Suppressor macrophage (primary cell): ENCODE measurements around the gene FER1L5.
"Not testable (repeated sequence)": the region's sequence is repeated elsewhere in the genome, so short reads cannot be mapped to it uniquely, and the experiment has no call there.

Experiments
- DNase-seq, 4 experiments: peaks; one replicate each; pipeline ENCODE4 v3.0.0-alpha.2; 2020 to 2022

FER1L5 gene

DNA sequence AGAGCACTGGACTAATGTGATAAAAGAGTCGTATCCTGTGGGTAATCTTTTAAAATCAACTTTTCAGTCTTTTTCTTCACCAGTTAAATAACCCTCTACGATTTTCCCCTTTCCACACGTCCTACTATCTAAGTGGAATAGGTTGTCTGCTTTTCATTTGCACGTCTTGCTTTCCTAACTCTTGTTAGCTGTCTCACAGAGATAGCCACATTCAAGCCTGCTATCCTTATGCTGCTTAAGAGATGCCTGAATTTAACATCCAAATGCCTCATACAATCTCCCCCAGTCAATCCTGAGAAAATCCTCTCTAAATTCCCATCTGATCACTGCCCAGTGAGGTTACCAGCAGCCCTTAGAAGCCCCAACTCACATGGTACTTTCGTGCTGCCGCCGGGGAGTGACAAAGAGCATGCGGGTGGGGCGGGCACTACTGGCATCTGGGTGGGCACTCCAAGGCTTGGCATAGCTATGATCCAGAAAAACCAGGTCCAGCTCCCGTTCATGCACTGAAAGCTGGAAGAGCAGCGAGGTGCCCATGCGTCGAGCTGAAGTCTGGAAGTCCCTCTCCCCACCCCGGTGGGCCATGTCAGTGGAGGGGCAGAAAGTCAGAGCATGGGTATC, 5.9 kb upstream of the FER1L5 start:
- DNase-seq = no peak

DNA sequence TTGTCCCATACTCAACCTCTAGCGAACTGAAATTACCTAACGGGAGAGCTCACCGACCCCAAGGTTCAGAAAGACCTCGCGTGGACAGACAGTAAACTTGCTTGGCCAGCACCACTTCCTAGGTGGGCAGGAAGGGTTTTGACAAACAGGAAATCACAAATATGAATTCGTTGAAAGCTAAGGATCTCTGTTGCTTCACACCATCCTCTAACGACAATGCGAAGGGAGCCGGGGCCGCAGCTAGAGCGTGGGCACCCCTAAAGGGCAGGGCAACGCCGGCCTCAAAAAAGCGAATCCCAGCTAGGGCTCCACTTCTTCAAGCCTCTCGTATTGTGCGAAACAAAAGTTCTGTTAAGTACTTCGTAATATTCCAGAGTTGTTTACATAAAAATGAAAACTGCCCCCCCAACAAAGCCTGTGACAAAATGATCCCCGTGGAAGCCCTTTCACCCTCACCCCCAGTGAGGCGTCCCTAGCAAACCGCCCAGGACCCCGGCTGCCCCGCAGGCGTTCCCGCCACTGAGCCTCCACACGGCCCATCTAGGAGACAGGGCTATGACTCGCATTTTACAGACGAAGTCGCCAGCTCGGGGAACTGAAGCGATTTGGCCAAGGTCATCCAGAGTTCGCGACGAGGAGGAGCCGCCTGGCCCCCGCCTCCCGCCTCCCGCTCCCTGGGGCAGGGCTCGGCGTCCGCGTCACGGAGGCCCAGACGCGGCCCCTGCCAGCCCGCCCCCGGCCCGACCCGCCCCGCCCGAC, 5.0 kb upstream of the FER1L5 start:
- peak; percentile 93 to 97 (median 96) for DNase-seq

- DNase-seq = peak; percentile 97 to 98 (median 98)
These were observed 4.1 kb upstream of the FER1L5 start, which contains the start of gene KANSL3 for GRCh38 chr2:96638144-96639121. TSS of gene KANSL3 (minus strand) at chr2:96638312. CDS start at chr2:96637135, 1,177 bp downstream.

- DNase-seq = no peak
These were observed 5.1 kb downstream of the FER1L5 start for GRCh38 chr2:96647681-96648080.

- DNase-seq = no peak
These were observed 5.9 kb downstream of the FER1L5 start for GRCh38 chr2:96648306-96648930.

DNA sequence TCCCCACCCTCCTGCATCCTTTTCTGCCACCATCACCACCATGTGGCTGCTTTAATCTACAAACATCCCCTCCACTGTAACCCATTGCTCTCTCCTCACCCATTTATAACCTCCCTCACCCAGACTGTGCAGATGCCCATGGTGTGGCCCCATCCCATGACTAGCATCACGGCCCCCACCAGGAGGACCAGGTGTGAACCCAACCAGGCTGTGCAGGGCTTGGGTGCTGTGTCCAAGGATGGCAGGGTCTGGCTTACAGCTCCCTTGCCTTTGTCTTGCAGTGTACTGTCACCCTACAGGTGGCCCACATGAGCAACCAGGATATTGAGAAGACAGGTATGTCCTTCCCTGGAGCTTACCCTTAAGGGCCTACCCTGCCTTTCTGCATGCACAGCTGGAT, 6.8 kb downstream of the FER1L5 start:
- DNase-seq = no peak

- no peak for DNase-seq
These were observed 9.2 kb downstream of the FER1L5 start for GRCh38 chr2:96651793-96652192.

DNA sequence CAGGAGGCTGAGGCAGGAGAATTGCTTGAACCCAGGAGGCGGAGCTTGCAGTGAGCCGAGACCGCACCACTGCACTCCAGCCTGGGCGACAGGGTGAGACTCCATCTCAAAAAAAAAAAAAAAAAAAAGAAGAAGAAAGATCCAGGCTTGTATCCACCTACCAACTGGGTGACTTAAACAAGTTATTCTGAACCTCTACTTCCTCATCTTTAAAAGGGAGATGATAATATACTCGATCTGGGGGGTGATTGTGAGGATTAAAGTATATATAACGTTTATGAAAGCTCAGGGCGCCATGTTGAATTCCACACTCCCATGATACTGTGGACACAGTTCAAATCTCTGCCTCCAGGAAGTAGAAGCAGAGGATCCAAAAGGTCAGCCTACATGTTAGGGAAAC, 12.2 kb downstream of the FER1L5 start:
- DNase-seq = peak in 3 of 4 experiments; percentile 11 to 55 (median 53)

DNA sequence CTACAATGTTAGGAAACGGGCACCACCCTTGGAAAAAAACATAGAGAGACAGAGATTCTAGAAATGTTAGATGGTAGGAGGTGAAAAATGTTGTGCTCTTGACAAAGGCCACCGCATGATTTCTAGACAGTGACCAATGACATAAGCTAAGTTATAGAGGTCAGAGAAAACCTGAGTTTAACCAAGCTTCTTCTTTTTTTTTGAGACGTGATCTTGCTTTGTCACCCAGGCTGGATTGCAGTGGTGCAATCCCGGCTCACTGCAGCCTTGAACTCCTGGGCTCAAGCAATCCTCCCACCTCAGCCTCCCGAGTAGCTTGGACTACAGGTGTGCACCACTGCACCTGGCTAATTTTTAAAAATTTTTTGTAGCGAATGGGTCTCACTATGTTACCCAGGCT, 13.0 kb downstream of the FER1L5 start:
- DNase-seq = peak; percentile 57 to 85 (median 75)

- peak in 3 of 4 experiments; percentile 26 to 66 (median 66) for DNase-seq
These were observed 14.0 kb downstream of the FER1L5 start for GRCh38 chr2:96656540-96656939.

GRCh38 chr2:96661324-96661723, 18.8 kb downstream of the FER1L5 start:
- no peak for DNase-seq

DNA sequence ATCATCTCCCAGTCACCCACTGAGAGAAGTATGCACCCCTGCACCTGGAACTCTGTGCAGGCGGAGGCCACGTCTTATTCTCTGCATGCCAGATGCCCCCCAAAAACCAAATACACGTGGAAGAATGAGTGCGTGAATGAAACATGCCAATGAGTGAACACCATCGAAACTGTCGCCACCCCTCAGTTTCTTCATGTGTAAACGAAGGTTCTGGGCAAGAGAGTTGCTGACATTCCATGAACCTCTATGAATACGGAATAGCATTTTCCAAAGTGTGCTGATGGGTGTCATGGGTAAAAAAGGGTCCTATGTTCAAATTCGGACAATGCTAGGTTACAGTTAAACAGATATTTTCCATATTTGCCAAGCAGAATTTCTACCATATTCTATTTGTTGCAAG, 19.8 kb downstream of the FER1L5 start:
- DNase-seq = no peak

- DNase-seq = no peak
These were observed 20.6 kb downstream of the FER1L5 start for GRCh38 chr2:96663177-96663576.

DNA sequence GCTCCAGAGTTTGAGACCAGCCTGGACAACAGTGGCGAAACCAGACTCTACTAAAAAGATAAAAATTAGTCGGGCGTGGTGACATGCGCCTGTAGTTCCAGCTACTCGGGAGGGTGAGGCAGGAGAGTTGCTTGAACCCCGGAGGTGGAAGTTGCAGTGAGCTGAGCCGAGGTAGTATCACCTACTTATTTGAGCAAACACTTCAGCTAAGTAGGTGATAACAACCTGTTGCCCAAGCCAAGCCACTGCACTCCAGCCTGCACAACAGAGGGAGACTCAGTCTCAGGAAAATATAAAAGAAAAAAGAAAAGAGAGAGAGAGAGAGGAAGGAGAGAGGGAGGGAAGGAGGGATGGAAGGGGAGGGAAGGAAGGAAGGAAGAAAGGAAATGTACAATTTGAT, 21.3 kb downstream of the FER1L5 start:
- DNase-seq = no peak

DNA sequence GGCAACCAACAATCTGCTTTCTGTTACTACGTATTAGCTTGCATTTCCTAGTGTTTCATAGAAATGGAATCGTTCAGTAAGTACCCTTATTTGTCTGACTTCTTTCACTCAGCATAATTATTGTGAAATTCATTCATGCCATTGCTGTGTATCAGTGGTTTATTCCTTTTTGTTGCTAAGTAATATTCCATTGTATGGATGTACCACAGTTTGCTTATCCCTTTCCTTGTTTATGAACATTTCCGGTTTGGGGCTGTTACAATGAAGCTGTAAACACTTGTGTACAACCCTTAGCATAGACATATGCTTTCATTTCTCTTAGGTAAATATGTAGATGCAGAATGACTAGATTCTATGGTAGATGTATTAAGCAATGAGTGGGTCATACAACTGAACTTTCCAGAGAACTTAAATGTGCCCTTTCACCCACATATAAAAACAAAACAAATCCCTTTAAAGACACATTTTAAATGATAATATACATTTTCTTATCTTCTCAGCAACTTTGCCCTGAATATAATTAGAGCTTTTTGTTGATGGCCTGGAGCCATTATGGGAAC, 21.9 kb downstream of the FER1L5 start:
- no peak for DNase-seq

DNA sequence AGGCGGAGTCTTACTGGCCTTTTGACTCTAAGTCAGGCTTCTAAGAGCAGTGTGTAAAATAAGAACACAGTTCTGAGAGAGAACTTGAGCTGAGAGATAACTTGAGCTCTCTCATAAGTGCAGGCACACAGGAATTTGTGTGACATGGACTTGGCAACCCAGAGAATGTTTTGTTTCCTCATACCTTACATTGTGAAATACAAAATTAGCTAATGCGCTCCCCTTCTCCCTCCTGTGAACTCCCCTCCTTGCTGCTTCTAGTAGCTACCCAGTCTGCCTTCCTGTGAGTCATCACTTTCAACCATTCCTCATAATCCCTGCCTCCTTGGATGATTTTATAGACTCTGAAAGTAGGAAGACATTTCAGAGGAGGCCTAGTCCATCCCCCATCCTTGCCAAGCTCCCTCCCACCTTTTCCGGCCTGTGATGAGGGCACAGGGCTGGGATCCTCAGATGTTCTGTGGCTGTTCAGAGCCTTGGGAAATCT, 22.6 kb downstream of the FER1L5 start:
- DNase-seq = peak; percentile 71 to 94 (median 82)

DNA sequence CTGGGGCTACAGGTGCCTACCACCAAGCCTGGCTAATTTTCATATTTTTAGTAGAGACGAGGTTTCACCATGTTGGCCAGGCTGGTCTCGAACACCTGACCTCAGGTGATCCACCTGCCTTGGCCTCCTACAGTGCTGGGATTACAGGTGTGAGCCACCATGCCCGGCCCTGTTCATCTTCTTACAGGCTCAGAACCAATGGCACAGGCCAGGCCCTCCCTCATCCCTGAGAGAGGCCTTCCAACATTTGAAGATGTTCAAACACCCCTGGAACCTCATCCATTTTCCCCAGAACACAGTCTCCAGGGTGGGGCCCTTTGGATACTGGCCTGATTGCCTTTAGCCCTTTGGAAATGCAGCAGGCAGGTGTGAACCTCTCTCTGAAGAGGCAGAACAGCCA, 23.2 kb downstream of the FER1L5 start:
- not testable (repeated sequence) for DNase-seq

- DNase-seq = no peak
These were observed 26.2 kb downstream of the FER1L5 start for GRCh38 chr2:96668771-96669170.

GRCh38 chr2:96669539-96670215, 27.1 kb downstream of the FER1L5 start:
- DNase-seq = no peak

DNA sequence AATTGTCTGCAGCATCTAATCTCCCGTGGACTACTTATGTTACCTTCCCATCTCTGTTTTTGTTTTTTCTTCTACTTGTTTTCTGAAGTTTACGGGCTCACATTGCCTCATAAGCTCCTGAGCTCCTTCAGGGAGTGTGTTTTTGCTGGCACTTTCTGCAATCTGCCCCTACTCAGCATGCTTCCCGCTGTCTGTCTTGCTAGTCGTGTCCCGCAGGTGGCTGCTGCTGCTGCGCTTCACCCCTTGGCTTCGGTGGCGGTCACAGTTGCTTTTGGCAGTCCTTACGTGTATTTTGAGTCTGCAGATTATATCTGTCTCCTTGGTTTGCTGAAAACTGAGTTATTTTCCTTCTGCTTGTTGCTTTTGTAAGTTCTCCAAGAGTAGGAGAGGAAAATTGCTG, 37.3 kb downstream of the FER1L5 start:
- DNase-seq = no peak

DNA sequence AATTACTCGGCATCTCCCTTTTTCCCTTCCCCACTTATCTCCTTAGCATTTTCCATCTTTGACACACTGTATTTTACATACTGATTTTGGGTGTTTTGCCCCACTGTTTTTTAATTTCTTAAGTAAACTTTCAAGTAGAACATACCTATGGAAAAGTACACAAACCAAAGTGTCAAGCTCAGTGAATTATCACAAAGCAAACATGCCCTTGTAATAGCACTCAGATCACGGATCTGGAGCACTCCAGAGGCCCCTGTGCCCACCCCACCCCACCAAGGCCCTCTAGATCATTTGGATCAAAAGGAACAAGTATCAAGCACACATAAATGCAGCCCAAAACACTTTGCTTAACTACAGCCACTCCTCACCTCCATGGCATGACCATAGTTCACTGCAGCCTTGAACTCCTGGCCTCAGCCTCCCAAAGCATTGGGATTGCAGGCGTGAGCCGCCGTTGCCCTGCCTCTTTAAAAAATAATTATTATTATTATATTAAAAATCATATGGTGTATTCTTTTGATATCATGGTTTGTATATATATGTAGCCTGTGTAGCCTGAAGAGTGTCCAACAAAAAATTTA, 38.1 kb downstream of the FER1L5 start:
- no peak for DNase-seq
